Stimulated activated CD4-positive, alpha-beta T cell treated with anti-CD3 and anti-CD28 coated beads, TNF-alpha, amount 100 ng/mL, for 24 hours (primary cell): ENCODE data around the gene ATXN7L2.

Experiments used
- DNase-seq, 3 experiments: peaks; one replicate each; pipeline ENCODE4 v3.0.0-alpha.2; 2020; ENCODE audit warnings: low read depth in 3 of 3

Gene ATXN7L2

GRCh38 chr1:109498161-109498801, 14.6 kb downstream of the ATXN7L2 start:
- peak in 1 of 3 experiments; percentile 19 for DNase-seq

- no peak for DNase-seq
Observed at GRCh38 chr1:109499081-109499480, 15.4 kb downstream of the ATXN7L2 start.

DNA sequence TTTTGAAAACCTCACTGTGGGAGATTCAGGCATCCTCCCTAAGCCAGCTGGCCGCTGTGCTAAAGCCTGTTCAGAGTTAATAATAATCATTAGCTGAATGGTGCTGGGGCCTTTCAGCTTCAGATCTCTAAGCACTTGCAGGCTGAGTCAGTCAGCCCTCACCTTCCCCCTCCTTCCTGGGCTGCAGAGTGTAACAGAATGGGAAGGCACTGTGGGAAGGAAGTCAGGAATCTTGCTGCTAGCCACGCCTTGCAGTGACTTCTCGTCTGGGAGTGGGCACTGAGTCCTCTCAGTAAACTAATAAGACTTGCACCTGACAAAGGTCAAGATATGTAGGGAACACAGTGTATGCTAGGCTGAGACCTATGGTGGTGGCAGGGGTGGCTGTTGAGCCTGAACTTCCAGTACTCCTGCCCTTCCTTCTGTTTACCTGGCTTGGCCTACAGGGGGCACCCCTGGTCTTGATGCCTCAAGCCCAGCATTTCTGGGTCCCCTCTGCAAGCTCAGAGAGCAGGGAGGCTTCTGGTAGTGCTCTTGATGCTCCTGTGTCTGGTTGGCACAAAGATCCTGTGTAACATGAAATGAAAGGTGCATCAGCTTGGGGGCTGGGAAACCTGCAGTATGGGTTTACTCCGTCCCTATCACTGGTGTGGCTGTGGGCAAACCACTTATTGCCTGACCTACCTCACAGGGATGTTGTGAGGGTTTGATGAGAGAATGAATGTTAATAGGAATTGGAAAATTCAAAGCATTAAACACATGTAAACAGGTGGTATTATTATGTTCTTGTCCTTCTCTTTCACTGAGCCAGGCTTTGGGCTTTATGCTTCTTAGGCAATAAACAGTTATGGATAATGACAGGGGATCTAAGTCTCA, 16.2 kb downstream of the ATXN7L2 start:
- peak in 1 of 3 experiments; percentile 65 for DNase-seq

GRCh38 chr1:109500941-109501381, 17.3 kb downstream of the ATXN7L2 start:
- no peak for DNase-seq

GRCh38 chr1:109501644-109502363, 18.1 kb downstream of the ATXN7L2 start:
- DNase-seq: no peak

DNA sequence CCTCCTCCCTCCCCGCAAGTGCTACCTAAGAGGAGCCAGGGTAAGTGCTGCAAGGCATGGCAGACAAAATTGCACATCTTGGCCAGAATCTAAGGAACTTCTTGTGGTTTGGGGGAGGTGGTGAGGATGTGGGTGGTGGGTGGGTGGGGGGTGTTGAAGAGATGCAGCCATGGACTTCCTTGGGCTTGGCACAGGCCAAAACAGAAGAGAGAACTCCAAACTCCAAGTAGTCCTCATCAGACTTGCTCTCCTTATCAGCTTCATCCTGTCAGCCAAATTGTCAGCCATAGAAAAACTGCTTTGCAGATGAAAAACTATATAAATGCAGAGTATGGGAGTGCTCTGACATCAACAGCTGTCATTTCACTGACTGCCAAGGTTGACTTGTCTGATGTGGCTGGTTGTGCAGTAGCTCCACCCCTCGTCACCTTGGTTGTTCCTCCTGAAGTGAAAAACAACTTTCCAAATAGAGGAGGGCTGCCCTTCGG, 18.7 kb downstream of the ATXN7L2 start:
- peak in 1 of 3 experiments; percentile 18 for DNase-seq

- no peak for DNase-seq
Observed at GRCh38 chr1:109503935-109504334, 20.2 kb downstream of the ATXN7L2 start.

- no peak for DNase-seq
Observed at GRCh38 chr1:109504974-109505373, 21.3 kb downstream of the ATXN7L2 start.

DNA sequence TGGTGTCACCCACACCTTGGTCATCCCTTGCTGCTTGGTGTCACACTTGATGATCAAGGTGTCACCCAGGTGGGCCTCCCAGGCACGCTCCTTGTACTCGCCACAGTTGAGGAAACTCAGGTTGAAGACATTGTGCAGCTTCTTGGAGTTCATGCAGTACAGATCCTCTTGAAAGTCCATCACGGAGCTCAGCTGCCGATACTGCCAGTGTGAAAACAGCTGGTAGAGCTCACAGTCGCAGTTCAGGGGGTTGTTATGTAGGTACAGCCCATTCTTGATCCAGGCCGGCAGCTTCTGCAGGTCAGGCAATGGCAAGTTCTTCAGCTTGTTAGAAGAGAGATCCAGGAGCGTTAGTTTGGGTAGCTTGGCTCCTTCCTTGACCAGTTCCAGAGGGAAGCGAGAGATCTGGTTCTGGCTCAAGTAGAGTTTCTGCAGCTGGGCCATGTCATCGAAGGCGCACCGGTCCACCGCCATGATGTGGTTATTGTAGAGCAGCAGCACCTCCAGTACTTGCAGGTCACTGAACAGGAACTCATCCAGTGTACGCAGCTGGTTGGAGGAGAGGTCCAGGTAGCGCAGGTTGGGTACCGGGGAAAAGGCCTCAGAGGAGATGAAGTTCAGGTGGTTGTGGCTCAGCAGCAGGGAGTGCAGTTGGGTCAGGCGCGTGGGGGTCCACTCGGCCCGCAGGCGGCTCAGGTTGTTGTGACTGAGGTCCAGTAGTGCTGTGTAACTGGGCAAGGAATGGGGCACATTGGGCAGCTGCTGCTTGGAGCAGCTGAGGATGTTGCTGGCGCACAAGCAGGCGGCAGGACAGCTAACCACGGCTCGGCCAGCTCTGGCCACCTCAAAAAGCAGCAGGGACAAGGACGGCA, 24.5 kb downstream of the ATXN7L2 start:
- no peak for DNase-seq

GRCh38 chr1:109508873-109509175, 25.1 kb downstream of the ATXN7L2 start:
- no peak for DNase-seq

DNA sequence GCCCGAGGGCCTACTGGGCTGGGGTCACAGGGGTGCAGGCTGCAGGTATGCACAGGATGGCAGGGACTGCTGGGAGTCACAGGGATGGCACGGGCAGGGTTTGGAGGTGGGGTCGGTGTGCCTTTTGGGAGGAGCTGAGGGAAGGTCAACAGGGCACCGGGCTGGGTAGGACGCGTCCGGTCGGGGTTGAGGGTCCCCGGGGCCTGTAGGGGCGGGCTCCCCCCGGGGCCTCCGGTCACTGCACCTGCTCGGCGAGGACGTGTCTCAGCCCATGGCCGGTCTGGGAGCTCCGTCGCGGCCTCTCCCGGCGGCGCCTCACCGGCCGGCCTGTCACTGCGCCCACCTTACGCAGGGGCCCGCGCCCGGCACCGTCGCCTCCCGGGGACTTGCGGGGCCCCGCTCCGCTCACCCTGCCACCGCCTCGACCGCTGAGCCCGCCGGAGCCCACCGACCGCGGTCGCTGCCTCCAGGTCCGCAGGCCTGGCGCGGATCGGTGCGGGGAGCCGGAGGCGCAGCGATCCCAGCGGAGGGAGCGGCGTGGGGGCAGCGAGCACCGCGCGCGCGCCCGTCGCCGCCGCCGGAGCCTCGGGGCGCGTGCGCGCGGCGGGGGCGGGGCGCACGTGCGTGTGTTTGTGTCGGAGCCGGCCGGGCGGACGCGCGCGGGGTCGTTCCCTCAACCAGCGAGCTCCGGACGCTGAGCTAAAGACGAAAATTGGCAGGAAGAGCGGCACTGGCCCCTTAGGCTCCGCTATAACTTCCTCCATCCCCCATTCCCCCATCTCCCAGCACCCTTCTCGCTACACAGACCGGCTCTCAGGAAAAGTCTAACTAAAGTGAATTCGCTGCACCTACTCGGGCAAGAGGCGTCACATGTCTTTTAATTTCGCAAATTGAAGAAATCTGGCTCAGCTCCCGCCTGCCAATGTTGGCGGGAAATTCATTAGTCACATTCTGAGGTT, 25.8 kb downstream of the ATXN7L2 start, which contains the start of gene AMIGO1:
Gene AMIGO1, minus strand, starts transcription at position 552 of the 959 bp plus-strand sequence. CDS start 815 bp downstream, outside the sequence.
- peak; percentile 44 to 60 (median 44) for DNase-seq

- DNase-seq: no peak
Observed at GRCh38 chr1:109513110-109513710, 29.5 kb downstream of the ATXN7L2 start.

- DNase-seq: no peak
Observed at GRCh38 chr1:109514846-109515245, 31.1 kb downstream of the ATXN7L2 start.

GRCh38 chr1:109516872-109517271, 33.2 kb downstream of the ATXN7L2 start:
- no peak for DNase-seq

GRCh38 chr1:109517337-109517736, 33.6 kb downstream of the ATXN7L2 start:
- no peak for DNase-seq

DNA sequence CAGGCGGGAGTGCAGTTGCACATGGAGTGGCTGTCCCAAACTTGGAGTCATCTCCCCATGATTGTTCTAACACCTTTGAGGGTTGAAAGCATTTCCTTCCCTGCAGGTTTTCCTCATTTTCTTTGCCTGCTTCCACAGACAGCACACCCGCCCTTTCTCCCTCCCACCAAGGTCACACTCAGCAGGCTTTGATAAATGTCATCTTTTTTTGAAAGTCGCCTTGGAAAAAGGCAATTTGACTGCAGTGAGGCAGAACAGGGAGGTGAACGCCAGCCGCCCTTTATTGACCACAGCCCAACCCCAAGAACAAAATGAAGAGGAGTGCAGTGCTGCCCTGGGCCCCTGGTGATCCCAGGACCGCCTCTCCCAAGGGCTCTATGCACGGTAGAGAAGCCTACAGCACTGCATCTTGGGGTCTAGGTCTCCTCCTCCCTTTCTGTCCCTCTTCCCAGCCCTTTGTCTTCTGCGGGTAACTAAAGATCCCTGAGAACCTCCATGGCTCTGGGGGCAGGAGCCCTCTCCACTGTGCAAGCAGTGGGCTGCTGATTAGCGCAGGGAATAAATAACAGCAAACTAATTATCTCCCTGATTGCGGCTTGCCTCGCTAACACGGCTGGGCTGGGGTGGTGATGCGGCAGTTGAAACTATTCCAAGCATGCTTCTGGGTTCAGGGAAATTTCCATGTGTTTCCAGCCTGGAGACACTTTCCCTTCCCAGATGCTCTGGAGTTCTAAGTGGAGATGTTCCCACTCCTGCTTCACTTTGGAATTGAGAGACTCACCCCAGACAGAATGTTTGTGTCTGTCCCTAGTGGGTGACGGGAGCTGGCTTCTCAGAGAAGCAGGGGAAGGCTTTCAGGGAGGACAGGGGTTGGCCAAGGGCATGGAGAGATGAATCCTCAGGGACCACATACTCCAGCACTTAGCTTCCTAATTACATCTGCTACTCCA, 37.6 kb downstream of the ATXN7L2 start:
- no peak for DNase-seq

- DNase-seq: no peak
Observed at GRCh38 chr1:109522026-109522425, 38.3 kb downstream of the ATXN7L2 start.

- DNase-seq: no peak
Observed at GRCh38 chr1:109523706-109524105, 40.0 kb downstream of the ATXN7L2 start.
